Mammary epithelial cell (primary cell): ENCODE measurements around the gene SETD1B.

Experiments used
- EZH2 ChIP-seq: IDR thresholded peaks from 2 replicates; pipeline ENCODE4 v1.6.1; 2012; ENCODE audit warnings: low read length, inconsistent platforms, borderline replicate concordance
- TF ChIP-seq, protein P1 (sequence below), 2 donors: IDR thresholded peaks in 1 of 2; conservative IDR thresholded peaks in 1 of 2; 2 replicates each; pipeline ENCODE4 v1.5.1; 2011 to 2012; ENCODE audit warnings: inconsistent platforms in 2 of 2, low read length in 2 of 2, mild to moderate bottlenecking in 2 of 2, control low read depth in 1 of 2, low read depth in 1 of 2; ENCODE audit not compliant: insufficient read depth in 1 of 2; ENCODE audit errors: extremely low read depth in 1 of 2

GRCh38 chr12:121802485-121802842 lies 1.3 kb upstream of the SETD1B start:
- TF ChIP-seq, protein P1, sequence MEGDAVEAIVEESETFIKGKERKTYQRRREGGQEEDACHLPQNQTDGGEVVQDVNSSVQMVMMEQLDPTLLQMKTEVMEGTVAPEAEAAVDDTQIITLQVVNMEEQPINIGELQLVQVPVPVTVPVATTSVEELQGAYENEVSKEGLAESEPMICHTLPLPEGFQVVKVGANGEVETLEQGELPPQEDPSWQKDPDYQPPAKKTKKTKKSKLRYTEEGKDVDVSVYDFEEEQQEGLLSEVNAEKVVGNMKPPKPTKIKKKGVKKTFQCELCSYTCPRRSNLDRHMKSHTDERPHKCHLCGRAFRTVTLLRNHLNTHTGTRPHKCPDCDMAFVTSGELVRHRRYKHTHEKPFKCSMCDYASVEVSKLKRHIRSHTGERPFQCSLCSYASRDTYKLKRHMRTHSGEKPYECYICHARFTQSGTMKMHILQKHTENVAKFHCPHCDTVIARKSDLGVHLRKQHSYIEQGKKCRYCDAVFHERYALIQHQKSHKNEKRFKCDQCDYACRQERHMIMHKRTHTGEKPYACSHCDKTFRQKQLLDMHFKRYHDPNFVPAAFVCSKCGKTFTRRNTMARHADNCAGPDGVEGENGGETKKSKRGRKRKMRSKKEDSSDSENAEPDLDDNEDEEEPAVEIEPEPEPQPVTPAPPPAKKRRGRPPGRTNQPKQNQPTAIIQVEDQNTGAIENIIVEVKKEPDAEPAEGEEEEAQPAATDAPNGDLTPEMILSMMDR (conservative IDR thresholded peaks at IDR 0.05 in 1 of 2, IDR thresholded peaks at IDR 0.05 in 1 of 2; ENCODE audit: extremely low read depth in 1 of 2, insufficient read depth in 1 of 2, low read depth in 1 of 2, low read length in 2 of 2): no peak
- TF ChIP-seq EZH2: no peak
